HG03066 (cell line): ENCODE data around the gene PHF23.
A peak's percentile ranks its signal among the peaks of the same experiment; 100 is the strongest.

ENCODE experiments used
- ATAC-seq: cut with Tn5 transposase; IDR thresholded peaks from one replicate; pipeline ENCODE4 v1.9.1; 2021; ENCODE audit warnings: low read depth; ENCODE audit not compliant: unreplicated experiment

The PHF23 gene

DNA sequence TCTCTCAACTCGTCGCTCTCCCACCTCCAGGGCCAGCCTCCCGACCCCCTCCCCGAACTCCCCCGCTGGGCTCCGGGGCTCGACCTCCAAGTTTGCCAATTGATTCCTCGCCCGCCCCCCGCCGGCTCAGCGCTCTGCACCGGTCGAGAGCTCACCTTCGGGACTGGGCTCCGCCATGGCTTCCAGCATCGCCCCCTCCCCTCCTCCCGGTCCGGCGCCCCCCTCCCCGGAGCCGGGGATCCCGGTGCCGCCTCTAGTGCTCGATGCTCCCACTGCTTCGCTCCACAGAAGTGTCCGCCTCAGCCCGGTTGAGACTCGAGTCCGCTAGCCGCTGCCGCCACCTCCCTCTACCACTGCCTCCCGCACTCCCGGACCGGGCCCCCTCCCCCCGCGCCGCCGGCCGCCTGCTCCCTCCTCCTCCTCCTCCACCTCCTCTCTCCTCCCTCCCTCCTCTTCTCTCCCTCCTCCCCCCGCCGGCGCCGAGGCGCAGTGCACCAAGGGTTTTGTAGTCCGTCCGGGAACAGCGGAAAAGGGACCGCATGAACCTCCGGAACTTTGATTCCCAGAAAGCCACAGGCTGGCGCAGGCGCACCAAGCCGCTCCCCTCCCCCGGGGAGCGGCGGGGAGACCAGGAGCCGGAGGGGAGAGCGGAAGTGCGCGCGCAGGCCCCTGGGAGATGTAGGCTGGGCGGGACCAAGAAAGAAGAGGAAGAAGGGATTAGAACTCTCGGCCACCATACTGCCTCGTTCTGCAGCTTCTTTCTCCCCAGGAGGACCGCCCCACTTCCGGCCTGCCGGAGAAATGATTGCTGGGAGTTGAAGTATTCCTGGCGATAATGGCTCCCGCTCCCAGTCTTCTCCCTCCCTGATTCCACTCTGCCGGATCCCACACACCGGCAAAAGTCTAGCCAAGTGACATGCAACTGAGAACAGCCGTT lies at the start of gene PHF23:
PHF23 (minus strand) TSS at position 367 of the 937 bp plus-strand sequence; CDS start at position 189, 178 bp downstream.
- peak; percentile 46 for ATAC-seq

DNA sequence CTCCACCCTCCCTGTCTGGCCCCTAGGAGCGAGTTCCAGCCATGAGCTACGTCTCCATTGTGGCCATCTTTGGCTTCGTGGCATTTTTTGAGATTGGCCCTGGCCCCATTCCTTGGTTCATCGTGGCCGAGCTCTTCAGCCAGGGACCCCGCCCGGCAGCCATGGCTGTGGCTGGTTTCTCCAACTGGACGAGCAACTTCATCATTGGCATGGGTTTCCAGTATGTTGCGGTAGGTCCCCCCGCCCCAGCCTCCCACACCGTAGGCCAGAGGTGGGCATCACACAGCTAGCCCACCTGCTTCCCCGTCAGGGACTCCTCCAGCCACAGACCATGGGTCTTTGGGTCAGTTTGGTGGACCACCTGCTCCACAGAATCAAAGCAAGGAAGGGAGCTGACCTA lies 46.4 kb upstream of the PHF23 start:
- ATAC-seq = no peak

DNA sequence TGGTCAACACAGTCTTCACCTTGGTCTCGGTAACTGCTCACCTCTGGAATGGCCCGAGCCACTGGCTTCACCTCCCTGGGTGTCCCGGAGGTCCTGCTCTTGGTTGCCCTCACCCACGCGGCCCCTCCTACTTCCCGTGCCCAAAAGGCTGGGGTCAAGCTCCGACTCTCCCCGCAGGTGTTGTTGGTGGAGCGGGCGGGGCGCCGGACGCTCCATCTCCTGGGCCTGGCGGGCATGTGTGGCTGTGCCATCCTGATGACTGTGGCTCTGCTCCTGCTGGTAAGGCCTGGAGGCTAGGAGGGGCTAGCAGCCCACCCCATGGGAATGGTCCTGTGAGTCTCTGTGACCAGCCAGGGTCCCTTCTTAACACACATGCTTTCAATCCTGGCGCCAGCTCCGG lies 45.7 kb upstream of the PHF23 start:
- no peak for ATAC-seq

DNA sequence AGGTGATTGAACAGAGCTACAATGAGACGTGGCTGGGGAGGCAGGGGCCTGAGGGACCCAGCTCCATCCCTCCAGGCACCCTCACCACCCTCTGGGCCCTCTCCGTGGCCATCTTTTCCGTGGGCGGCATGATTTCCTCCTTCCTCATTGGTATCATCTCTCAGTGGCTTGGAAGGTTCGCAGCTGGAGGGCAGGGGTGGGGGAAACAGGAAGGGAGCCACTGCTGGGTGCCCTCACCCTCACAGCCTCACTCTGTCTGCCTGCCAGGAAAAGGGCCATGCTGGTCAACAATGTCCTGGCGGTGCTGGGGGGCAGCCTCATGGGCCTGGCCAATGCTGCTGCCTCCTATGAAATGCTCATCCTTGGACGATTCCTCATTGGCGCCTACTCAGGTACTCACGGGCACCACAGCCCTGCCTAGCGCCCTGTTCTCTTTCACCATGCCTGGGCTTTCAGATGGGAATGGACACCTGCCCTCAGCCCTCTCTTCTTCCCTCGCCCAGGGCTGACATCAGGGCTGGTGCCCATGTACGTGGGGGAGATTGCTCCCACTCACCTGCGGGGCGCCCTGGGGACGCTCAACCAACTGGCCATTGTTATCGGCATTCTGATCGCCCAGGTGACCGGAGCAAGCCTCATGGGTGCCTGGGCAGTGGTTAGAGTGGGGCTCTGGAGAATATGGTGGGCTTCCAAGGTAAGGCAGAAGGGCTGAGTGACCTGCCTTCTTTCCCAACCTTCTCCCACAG lies 44.4 kb upstream of the PHF23 start:
- no peak for ATAC-seq

DNA sequence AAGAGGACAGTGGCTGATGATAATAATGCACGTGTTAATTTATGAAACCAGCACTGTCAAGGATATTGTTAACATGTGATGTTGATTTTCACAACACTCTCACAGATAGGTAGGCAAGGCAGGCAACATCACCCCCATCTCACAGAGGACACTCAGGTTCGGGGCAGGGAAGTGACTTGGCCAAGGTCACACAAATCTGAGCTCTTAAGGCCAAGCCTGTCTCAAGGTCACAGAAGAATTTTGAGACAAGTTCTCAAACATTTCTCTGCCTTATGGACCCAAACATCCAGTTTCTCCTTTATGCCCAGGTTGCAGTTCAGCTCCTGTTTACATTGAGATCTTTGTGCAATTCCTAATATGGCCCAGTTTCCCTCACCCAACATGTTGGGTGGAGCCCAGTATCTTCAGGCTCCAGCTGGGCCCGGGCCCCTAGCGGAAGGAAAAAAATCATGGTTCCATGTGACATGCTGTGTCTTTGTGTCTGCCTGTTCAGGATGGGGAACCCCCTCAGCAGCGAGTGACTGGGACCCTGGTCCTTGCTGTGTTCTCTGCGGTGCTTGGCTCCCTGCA lies 43.6 kb upstream of the PHF23 start:
- ATAC-seq = no peak

DNA sequence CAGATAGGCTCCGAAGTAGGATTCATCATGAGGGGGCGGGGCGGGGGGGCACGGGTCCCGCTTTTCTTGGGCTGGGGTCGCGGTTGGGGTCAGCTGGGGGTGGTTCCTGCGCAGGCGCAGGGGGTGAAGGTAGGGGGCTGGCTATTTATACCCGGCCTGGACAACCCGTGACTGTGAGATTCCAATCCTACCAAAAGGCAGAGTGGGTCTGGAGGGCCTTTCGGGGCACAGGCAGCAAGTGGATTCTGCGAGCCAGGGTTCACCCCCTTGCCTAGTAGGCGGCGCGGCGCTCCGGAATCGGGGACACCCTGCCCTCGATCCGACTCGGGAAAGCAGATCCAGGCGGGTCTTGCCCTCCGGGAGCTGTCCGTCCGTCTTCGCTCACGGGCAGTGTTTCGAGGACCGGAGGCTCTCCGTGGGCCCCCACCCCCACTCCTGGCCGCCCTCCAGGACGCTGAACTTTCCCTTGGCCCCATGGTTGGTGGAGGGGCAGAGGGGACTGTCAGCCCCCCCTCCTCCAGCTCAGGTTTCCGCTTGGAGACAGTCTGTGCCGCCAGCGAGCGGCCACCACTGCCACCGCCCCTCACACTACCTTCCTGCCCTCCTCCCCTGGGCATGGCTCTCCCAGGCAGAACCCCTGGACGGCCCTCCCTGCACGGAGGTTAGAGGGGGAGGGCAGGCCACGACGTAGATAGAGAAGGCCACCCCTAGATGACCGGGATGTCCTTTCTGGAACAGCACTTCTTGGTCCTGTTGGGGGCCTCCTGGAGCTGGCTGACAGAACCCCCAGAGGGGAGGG lies 42.9 kb upstream of the PHF23 start:
- no peak for ATAC-seq

DNA sequence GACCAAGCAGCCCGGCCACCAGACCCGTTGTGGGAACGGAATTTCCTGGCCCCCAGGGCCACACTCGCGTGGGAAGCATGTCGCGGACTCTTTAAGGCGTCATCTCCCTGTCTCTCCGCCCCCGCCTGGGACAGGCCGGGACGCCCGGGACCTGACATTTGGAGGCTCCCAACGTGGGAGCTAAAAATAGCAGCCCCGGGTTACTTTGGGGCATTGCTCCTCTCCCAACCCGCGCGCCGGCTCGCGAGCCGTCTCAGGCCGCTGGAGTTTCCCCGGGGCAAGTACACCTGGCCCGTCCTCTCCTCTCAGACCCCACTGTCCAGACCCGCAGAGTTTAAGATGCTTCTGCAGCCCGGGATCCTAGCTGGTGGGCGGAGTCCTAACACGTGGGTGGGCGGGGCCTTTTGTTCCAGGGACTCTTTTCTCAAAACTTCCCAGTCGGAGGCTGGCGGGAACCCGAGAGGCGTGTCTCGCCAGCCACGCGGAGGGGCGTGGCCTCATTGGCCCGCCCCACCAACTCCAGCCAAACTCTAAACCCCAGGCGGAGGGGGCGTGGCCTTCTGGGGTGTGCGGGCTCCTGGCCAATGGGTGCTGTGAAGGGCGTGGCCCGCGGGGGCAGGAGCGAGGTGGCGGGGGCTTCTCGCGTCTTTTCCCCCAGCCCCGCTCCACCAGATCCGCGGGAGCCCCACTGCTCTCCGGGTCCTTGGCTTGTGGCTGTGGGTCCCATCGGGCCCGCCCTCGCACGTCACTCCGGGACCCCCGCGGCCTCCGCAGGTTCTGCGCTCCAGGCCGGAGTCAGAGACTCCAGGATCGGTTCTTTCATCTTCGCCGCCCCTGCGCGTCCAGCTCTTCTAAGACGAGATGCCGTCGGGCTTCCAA lies 42.1 kb upstream of the PHF23 start, which contains the start of gene SLC2A4:
SLC2A4 (plus strand) TSS at position 645 of the 879 bp plus-strand sequence; CDS start at position 862, 217 bp downstream.
- no peak for ATAC-seq

DNA sequence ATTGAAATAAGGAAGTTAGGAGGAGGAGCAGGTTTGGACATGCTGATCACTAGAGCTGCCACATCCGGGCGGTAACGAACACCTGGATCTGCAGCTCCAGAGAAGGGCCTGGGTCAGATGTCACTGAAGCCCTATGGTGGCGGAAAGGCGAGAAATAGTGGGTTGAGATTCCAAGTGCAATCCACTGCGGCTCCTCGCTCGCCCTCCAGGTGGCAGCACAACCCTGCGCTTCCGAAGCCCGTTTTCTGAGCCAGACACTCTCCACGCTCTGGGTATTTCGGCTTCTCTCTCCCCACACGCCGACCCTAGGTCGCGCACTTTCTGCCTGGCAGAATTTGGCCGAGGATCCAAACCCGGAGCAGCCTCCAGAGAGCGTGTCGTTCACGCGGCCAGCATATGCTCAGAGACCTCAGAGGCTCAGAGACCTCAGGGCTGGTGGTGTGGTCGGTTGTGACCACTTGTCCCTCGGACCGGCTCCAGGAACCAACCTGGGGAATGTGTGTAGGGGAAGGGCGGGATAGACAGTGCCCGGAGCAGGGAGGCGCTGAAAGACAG lies 41.3 kb upstream of the PHF23 start:
- peak; percentile 59 for ATAC-seq

DNA sequence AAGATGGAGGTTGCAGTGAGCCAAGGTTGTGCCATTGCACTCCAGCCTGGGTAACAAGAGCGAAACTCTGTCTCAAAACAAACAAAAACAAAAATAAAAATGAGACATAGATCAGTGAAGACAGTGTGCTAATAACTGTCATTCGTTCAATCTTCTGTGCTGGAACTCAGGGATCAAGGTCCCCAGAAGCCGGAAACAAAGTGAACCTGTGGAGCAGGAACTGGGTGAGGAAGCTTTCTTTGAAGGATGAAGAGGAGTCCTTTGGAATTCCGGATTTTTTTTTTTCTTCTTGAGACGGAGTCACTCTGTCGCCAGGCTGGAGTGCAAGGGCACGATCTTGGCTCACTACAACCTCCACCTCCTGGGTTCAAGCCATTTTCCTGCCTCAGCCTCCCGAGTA lies 40.2 kb upstream of the PHF23 start:
- ATAC-seq = no peak

DNA sequence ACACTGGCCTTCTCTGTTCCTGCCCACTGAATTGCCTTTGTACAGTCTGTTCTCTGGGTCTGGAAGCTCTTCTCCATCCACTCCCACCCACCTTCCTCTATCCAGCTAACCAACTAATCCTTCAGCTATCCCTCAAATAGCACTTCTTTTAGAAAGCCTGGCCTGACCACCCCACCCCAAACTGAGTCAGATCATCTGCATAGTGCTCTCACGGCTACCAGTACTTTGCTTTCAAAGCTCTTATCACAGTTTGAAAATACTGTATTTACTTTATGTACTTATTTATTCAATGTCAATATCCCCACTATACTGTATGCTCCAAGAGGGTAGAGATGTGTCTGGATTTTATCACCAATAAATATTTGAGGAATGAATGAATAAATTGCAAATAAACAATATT lies 27.5 kb upstream of the PHF23 start:
- no peak for ATAC-seq

DNA sequence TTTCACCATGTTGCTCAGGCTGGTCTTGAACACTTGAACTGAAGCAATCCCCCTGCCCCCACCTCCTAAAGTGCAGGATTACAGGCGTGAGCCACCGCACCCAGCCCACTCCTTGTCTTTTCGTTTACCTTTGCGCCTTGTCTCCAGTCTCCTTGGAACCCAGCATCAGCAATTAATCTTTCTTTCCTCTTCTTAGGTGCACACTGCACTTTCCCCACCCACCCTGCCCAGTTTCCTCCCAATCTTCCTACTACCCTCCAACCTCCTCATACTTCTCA lies 24.5 kb upstream of the PHF23 start:
- ATAC-seq = no peak

DNA sequence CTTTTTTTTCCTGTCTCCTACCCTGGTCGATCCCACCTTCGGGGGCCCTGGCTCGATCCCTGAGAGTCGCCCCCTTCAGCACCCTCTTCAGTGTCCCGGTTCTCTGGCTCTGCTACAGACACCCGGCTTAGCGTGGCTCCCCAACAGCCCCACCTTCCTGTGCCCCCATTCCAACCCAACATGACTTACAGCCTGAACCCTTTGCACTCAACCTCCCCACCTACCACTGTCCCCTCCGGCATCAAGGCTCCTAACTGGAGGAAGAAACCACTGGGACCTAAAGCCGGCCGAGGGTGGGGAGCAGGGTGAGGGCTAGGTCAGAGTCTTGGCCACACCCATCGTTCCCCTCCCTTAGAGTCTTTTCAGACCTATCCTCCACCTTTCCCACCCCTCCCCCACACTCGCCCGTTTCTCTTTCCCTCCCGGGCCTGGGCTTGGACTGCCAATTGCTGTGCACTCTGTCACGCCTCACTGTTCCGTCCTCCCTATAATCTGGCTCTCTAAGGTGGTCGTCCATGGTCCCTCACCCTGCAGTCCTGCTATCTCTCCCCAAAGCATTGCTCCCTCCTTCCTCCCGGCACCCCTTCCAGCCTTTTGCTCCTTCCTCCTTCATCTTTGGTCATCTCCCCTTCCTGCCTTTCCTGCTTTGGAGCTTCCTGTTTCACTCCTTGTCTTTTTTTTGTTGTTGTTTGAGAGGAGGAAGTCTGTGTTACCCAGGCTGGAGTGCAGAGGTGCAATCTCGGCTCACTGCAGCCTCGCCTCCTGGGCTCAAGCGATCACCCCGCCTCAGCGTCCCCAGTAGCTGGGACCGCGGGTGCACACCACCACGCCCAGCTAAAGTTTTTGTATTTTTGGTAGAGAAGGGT lies 23.9 kb upstream of the PHF23 start:
- ATAC-seq = no peak

DNA sequence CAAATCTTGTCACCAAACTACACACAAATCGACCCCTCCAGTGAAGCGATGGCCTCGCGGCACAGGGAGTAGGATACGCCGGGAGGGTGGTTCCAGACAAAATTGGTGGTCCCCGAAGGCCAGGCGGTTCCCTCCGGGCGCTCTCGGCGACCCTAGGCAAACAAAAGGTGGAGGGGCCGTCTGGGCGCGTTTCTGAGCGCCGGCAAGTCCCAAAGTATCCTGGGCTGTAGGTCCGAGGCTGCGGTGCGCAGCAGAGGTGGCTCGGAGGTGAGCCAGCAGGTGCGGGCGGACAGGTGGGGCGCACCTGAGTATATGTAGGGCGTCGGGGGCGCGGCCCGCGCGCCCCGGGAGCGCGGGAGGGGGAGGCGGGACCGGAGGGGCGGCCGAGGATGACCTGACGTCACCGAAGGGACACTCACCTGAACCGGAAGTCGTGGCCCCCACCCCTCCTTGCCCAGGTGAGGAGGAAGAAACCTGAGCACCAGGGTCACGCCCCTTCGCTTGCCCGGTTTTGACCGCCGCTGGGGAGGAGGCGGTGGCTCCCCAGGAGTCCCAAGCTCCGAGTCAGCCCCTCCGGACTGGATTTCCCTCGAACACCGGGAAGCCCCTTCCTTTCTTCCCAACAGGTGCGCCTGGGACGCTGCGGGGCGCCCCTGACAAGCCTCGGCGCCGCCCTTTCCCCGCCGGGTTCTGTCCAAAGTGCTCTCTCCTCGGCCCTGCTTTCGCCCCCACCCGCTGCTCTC lies 23.1 kb upstream of the PHF23 start, which contains the start of gene CLDN7:
CLDN7 (minus strand) TSS at position 287 of the 743 bp plus-strand sequence. CDS start 435 bp downstream, outside the sequence.
- ATAC-seq = no peak

DNA sequence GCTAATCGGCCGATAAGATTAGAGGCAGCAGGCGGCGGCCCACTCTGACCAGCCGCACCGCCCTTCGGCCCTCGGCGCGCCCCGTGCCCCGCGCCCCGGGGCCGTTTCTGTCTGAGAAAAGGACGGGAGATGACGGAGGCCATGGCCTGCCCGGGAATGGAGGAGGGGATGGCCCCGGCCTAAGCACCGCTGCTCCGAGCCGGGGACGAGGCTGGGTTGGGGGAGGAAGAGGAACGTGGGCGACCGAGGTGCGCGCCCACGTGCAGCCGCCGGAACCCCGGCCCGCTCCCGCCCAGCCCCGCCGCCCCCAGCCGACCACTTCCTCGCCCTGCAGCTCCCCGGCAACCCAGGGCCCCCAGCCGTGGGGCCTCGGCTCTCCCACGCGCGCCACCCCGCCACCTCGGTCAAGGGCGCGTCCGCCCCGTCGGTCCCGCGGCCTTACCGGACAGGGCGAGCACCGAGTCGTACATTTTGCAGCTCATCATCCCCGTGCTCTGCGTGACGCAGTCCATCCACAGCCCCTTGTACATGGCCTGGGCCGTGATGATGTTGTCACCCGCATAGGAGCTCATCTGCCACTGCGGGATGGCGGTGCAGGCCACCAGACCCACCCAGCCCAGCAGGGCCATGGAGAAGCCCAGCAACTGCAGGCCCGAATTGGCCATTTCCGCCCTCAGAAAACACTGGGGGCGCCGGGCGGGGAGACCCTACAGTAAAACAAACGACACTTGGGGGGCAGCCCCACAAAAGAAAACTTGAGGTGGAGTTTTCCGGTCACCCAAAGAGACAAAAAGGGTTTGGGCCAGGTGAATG lies 22.3 kb upstream of the PHF23 start:
- ATAC-seq = no peak

DNA sequence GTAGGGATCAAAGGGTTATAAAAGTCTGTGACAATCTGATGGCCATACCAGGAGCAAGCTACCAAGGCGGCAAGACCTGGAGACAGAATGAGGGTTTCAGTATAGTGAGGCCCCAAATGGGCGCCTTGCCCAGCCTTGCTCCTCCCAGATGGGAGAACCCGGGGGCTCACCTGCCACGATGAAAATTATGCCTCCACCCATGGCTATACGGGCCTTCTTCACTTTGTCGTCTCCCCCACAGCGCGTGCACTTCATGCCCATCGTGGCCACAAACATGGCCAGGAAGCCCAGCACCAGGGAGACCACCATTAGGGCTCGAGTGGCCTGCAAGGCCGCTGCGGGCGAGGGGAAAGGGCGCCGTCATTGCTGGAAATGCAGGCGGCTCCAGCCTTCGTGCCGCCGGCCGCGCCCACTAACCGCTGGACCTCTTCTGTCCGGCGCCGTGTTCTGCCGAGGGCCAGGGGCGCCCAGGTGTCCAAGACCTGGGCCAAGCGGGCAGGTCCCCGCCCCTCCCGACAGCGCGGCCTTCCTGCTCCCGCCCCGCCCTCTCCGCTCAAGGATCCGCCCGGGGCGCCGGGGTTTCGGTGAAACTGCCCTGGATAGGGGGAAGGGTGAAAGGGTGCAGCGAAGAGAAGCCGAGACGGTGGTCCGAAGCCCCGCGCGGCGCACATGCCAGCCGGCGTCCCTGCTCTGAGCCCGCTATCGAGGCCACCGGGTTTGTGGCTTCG lies 21.6 kb upstream of the PHF23 start:
- no peak for ATAC-seq

DNA sequence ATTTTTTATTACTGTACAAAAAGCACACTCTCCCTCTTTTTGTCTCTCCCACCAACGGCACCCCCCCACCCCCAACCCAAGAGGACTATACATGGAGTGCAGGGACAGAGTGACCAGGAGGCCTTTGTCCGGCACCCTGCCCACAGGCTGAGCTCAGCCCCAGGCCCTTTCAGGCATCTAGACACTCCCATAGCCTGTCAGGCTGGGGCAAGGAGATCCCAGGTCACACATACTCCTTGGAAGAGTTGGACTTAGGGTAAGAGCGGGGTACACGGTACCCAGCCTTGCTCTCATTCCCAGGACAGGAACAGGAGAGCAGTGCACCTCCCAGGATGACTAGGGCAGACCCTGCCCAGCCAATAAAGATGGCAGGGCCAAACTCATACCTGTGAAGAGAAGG lies 20.9 kb upstream of the PHF23 start:
- ATAC-seq = no peak
